Left forelimb (tissue), 1 donor: ENCODE data around the gene ROR2.
A peak's percentile ranks its signal among the peaks of the same experiment; 100 is the strongest.

Experiments used
- DNase-seq: peaks from one replicate; pipeline ENCODE4 v3.0.0-alpha.2; 2018; ENCODE audit warnings: low spot score

The ROR2 gene

DNA sequence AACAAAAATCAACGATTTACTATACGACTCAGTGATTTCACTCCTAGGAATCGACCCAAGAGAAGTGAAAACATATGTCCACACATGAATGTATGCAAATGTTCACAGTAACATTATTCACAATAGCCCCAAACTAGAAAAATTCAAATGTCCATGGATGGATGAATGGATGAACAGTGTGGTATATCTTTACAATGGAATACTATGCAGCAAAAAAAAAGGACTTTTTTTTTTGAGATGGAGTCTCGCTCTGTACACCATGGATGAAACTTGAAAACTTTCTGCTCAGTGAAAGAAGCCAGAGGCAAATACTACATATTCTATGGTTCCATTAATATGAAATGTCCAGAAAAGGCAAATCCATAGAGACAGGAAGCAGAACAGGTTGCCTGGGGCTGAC lies 233.8 kb downstream of the ROR2 start:
- no peak for DNase-seq

DNA sequence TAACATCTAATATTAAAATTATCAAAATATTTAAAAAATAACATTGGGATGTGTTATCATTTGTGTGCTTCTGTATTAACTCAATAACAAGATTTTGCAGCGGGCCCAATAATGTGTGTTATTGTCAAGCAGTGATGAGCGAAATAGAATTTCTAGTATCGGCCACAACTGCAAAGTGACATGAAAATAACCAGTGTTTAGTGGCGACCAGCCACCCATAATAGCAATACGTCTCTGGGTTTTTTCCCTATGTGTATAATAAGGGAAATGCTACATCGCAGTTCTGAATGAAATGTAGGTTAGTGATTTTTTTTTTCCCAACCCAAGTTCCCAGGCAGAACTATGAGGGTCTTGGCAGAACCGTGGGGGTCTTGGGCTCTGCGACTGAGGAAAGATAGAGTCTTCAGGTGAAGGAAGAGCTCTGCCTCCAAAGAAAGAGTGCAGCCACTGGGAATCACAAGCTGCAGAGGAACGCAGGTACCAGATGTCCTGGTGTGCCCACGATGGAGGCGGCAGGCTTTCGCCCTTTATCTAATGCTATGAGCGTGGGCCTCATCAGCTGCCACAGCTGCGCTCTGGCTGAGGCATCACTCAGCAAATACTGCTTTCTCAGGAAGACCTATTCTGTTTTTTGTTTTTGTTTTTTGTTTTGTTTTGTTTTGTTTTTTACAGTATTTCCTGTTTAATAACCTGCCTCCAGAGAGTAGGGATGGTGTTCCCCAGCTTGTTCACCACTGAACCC lies 235.0 kb downstream of the ROR2 start:
- DNase-seq: no peak

DNA sequence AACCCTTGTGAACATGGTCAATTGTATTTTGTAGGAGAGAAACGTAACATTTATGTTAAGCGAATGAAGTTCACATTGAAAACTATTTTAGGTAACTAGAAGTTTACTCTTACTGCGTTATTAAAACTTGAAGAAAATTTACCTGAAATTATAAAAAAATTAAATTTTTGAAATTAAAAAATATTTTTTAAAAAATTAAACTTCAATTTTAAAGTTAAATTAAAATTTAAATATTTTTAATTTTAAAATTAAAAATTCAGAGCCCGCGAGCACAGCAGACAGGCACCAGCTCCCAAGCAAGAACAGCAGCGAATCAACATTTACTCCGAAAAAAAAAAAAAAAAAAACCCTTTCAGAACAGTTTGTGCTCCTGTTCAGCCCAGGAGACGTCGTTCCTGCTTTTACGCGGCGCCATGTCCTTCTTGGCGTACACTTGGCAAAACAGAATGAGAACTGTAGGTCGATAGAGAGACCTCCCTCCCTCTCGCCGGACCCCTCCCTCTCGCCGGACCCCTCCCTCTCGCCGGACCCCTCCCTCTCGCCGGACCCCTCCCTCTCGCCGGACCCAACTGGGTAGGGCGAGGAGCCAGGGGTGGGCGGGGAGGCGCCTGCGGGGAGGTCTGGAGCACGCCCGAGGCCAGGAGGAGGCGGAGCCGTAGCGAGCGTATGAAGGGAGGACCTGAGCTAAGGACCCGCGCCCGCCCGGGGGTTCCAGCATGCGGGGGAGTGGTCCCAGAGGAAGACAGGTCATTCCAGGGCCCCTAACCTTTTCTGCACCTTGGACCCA lies 235.8 kb downstream of the ROR2 start:
- peak; percentile 85 for DNase-seq

DNA sequence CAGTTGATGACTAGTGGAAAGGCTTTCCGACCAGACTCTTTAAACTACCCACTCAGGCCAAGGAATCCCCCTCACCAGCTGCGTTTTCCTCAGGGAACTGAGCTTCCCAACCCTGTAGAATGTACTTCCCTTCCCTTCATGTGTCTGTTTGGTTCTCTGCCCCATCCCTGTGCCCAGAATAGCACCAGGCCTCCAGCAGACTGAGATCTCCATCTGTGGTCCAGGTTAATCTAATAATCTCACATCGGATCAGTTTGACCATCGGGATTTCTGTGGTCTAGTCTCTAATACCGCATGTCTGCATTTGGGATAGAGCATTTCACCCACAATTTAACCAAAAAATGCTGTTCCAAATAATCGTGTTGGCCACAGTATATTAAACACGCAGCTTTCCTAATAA lies 237.2 kb downstream of the ROR2 start:
- DNase-seq: no peak

DNA sequence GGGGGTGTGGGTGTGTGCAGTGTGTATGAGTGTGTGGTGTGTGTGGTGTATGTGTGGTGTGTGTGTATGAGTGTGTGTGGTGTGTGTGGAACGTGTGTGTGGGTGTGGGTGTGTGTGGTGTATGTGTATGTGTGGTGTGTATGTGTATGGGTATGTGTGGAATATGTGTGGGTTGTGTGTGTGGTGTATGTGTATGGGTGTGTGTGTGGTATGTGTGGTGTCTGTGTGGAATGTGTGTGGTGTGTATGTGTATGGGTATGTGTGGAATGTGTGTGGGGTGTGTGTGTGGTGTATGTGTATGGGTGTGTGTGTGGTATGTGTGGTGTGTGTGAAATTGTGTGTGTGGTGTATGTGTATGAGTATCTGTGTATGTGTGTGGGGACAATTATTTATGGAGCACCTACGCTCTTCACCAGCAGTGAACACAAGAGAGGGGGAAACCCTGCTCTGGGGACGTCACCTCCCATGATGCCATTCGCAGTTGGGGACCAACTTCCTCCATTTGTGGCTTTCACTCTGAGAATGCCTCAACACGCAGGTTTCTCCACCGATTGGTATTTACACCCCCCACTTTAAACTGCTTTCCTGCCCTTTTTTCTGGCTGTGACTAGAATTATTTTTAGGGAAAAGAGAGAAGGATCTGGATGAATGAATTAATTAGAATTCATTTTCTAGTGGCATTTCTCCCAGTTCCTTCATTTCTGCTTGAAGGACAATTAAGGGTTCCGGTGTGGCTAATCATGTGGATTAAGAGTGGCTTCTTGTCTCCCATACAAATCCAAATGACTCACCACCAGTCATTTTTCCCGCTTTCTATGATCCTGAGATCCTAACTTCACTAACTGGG lies 238.1 kb downstream of the ROR2 start:
- DNase-seq: no peak

DNA sequence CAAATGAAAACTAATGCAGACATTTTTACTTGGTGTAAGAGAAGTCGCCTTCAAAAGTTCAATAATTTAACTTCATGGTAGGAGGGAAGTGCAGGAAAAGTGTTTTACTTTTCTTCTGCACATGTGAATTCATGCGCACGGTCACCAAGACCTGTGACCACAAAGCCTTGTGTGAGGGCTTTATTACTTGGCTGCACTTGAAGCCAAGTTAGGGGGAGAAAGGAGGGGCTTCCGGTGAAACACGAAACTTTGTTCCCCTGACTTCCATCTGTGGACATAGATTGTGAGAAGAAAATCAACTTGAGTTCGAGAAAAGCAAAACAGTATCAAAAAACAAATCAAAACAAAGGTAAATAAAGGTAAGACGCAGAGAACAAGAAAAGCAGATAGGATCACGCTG lies 239.9 kb downstream of the ROR2 start:
- no peak for DNase-seq

DNA sequence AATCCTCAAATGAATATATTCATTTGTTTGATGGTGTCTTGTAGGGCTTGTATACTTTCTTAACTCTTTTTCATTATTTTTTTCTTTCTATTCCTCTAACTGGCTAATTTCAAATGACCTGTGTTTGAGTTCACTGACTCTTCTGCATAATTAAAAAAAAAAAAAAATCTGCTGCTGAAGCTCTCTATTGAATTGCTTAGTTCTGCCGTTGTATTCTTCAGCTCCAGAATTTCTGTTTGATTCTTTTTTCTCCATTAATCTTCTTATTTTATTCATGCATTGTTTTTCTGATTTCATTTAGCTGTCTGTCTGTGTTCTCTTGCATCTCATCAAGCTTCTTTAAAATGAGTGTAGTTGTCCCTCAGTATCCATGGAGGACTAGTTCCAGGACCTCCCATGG lies 244.6 kb downstream of the ROR2 start:
- DNase-seq: no peak

DNA sequence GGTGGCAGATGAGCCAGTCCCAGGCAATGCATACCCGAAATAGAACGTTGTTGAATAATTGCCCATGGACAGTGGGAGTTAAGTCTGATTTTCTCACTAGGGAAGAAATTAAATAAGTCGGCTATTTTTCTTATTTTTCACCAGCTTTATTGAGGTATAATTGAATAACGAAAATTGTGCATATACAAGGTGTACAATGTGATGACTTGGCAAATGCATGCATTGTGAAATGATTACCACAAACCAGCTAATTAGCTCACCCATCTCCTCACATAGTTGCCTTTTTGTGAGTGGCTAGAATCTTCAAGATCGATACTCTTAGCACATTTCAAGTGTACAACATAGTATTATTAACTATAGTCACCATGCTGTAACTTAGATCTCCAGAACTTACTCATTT lies 249.6 kb downstream of the ROR2 start:
- no peak for DNase-seq

DNA sequence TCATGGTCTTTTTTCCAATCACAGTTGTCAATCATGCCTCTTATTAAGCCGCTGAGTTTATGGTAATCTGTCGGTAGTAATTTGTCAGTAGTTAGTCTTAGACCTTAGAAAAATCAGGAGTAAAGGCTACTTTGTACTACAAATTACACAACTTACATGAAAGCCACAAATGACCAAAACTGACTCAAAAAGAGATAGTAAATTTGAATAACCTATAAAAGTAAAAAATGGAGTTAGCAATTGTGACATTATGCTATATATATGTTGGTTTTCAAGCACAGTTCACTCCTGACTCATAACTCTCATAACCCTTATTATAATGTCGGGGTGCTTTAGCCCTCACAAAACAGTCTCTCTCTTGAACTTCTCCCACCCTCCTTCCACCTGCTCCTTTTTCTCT lies 251.8 kb downstream of the ROR2 start:
- no peak for DNase-seq

DNA sequence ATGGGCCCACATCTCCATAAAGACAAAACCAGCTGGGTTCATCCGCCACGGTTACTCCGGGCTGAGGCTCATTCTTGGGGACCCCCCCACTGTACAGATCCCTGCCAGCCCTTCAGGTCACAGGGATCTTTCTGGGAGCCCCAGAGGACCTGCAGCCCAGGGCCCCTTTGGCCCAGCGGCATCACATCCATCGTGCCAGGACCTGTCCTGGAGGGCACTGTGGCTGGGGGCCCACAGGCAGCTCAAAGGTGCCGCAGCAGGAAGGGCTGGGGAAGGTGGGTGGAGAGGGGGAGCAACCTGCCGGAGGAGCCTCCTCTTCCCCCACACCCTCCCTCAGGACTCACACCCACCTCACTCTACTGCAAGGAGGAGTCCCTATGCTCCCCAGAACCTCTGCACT lies 252.8 kb downstream of the ROR2 start:
- DNase-seq: no peak

DNA sequence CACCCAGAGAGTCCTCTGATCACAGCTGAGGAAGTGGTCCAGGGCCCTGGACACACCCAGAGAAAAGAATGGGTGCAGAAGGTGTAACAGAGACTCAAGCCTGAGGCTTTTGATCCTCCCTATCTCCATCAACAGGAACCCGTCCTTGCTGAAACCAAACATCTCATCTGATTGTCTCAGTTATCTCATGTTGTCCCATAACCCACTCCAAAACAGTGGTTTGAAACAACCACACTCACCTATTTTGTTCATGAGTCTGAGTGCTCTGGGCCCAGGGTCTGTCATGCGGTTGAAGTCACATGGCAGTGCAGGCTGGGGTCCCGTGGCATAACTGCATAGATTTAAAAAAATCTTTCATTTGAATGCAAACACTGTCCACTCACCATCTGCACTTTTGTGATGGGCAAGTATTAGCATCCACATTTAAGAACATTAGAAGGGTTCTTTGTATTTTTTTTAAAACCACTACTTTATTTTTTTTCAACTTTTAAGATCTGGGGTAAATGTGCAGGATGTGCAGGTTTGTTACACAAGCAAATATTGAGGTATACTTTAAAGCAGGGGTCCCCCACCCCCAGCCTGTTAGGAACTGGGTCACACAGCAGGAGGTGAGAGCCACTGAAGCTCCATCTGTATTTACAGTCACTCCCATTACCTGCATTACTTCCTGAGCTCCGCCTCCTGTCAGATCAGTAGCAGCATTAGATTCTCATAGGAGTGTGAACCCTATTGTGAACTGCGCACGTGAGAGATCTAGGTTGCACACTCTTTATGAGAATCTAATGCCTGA lies 255.8 kb downstream of the ROR2 start:
- DNase-seq: no peak

DNA sequence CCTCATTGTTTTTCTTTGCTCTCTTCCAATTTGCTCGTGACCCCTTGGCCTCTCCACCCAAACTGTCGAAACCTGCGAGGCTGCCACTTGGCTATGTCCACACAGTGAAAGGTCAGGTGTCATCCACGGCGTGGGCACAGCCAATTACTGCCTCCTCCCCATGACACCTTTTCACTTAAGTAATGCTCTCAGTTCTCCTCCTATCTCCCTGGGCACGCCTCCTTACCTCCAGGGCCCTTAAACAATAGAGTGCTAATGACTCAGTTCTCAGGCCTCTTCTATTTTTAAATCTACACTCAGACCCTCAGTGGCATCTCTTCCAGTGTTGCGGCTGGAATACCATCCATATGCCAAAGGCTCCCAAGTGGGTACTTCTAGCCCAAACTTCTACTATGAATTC lies 256.8 kb downstream of the ROR2 start:
- DNase-seq: no peak

DNA sequence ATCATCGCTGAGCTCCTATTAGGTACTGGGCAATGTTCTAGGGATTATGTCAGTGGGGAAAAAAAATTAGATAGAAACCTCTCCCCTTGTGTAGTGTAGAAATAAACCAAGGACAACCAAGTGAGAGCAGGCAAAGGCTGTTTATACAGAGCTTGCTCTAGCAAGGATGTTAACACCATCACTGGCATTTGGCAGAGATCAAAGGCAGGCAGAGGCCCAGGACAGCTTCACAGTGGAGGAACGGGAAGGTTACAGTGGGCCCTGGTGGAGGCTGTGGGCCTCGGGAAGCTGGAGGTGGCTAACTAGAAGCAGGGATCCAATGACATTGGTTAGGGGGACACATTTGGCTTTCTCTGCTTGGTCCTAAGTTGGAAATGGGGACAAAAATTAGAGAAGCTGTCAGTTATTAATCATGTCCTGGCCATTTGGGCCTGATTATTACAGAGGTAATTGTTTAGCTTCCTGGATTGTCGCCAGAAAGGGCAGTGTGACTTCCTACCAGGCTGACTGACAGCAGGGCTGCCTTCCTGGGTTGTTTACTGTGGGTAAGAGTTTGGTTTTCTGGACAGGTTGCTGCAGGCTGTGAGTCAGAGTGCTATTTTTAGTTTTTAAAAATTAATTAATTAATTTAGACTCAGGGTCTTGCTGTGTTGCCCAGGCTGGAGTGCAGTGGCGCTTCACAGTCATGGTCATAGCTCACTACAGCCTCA lies 259.3 kb downstream of the ROR2 start:
- DNase-seq: no peak

DNA sequence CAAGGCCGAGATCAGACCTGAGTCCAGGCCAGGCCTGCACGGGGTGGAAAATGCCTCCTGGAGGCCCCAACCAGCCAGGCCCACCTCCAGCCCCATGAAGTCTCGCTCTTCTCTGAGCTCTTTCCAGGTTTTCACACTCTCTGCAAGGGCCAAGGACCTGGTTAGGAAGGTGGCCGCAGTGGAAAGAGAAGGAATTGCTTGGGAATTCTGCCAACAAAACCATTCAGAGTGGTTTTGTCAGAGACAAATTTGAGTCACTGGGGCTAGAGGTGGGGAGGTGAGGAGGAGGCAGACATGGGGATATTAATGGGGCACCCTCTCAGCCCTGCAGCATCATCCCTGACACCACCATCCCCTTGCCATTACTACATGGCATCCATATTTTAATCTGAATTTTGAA lies 261.0 kb downstream of the ROR2 start:
- no peak for DNase-seq

DNA sequence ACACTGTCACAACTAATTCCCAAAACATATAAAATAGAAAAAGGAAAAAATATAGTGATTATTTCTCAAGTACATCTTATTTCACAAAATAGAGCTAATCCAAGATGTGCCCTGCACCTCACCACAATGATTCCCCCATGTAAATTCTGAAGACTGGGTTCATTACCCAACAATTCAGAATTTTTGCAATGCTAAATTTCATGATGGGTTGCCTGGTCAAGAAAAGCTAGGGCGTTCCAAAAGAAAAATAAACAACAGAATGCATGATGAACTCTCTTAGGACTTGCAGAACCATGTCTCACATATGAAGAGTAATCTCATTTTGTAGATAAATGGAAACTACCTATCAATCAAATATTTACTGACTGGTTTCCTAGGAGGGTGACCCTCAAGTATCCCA lies 266.8 kb downstream of the ROR2 start:
- DNase-seq: no peak

DNA sequence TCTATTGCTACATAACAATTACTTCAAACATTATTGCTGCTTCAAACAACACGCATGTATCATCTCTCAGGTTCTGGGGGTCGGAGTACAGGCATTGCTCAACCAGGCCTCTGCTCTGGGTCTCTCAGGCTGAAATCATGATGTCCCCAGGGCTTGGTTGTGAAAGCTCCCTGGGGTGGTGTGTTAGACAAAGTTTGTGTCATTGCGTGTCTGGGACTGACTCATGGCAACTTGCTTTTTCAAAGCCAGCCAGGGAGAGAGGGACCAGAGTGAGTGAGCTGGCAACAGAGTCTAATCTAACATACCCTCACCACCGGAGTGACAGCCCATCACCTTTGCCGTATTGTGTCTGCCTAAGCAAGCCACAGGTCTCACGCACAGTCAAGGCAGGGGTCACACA lies 267.2 kb downstream of the ROR2 start:
- no peak for DNase-seq

DNA sequence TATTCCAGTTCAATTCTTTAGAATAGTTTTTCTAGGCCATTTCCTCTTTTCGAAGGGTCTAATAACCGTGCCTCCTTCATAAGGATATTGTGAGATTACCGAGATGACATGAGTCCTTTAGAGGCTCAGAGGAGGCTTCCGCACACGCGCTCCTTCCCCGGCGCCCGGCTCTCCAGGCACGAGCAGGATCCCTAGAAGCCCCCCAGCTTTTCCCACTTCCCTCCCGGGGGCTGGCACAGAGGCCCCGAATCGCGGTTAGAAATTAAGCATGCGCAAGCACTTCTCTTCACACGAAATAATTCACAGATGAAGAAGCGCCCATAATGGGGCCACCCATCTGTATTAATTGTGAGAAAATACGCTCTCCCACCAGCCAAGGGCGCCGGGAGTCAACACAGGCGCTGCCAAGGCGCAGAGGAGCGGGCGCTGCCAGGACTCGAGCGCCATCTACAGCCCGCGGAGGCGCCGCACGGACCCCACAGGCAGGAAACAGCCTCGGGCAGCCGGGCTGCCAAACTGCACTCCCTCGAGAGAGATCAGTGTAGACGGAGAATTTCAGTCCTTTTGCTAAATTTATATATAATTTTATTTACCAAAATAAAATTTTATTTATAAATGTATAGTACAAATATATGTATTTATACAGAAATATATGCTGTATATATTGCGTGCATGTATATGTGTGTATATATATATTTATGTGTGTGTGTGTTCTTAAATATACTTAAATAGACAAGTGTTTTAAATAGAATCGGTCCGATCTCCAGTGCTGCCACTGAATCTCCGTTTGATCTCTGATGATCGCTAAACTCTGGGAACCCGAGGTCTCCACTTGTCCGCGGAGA lies 268.3 kb downstream of the ROR2 start:
- peak; percentile 78 for DNase-seq

DNA sequence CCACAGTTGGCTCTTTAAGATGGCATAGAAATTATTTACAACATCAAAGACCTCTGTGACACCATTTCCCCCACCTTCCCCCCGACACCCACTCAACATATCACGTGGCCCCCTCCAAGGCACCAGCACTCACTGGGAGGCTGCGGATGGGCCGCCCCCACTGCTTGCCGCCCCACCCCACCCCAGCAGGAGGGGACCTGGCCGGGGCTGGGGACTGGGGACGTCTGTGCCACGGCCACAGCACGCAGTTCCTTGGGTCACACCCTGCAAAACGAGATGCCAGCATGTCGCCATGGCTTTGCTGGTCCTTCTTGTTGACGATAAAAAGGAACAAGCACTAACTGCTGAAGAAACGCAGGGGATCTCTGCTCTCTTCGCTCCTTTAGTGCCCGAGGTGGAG lies 269.0 kb downstream of the ROR2 start:
- DNase-seq: no peak

DNA sequence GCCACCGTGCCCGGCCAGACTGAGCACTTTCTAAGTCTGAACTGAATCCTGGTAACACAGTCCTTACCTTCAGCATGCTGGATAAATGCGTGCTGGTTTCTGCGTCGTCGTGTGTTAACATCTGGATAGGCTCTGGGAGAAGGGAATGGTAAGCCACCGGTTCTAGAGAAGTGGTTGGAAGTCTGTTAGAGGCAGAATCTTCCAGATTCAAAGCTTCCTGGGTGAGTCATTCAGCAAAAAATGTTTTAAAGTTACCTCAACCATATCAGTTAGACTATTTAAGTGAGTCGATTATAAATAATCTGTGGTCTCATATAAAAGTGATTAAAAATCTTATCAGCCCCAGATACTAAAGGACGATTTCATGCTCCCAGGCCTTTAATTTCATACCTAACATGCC lies 269.9 kb downstream of the ROR2 start:
- DNase-seq: no peak

DNA sequence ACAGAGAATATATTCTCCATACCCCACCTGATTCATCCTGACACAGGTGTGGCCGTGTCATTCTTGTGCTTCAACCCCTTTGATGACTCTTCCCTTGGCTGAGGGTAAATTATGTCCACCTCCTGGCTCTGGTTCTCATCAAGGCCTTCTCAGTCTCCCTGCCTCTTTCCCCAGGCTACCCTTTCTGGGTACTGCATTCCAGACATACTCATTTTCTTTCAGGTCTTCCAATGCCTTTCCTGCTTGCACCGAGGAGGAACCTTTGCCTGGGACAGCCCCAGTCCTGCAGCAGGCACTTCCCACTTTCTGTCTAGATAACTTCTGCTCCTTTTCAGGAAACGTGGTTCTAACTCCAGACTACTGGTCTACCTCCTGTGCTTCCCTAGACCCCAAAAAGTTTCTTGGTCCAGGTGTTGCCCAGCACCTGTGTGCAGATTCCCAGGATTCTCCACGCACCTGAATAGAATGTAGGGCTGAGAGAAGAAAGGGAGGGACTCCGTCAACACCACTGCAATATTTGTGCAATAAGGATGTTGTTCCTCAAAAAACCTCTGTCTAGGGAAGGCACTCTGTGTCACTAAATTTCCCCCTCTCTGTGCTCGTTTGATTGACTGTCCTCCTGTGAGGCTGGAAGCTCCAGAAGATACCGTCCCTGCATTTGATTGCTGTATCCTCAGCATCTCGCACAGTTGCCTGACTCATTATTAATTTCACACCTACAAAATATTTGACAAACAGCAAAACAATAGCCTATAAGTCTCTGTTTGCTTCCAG lies 271.0 kb downstream of the ROR2 start:
- no peak for DNase-seq
